ENCODE data around the gene CPNE6. TPM values are rescaled to one million over a fixed set of nuclear protein-coding genes. Genes with fewer than 3 reads are reported as not detected.
A peak's percentile ranks its signal among the peaks of the same experiment; 100 is the strongest.

Gene CPNE6
- total and polyA plus RNA-seq, 2 of the 13 experiments (the other 11 are each of a cell fraction or from before 2014, with no cell fraction given), result not detected

DNA sequence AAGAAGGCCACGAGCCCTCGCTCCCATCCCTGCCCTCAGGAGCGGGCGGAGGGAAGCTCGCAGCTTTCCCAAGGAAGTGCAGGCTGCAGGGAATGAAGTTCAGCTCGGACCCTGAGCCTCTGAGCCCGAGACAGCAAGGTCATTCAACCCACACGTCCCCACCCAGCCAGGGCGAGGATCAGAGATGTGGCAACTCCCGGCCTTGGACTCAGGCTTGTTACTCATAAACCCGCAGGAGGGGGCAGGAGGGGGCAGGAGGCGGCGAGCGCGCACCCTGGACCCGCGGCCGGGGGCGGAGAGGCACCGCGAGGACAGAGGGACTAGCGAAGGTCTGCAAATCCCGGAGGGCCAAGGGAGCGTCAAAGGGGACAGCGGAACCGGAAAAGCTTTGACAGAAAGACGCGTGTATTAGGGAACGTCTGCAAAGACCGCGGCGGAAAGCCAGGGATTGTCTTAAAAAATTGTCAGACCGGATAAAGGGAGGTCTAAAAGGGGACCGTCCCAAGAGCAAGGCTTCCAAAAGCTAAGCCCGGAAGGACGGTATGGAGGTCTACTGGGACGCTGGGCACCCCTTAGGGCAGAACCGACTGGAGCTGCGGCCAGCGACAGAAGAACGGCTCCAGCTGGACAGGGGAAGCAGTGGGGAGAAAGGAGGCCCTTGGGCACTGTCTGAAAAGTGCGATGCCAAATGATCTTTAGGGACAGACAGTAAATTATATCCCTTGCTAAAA, 42.6 kb downstream of the CPNE6 start (continued):
- 0 out of 2 replicates have a peak, but pooled peaks have one; percentile 46 for TF ChIP-seq ZNF12 (CRISPR knock-in tag; IDR thresholded peaks at IDR 0.05)
- no peak for TF ChIP-seq ZNF780A (CRISPR knock-in tag; IDR thresholded peaks at IDR 0.05)
- TF ChIP-seq MIXL1 (CRISPR knock-in tag; IDR thresholded peaks at IDR 0.05), result peak; percentile 100
- peak; percentile 76 for TF ChIP-seq YY1 (IDR thresholded peaks at IDR 0.05; ENCODE audit: insufficient read depth, insufficient replicate concordance, low read depth, low read length)
- peak; percentile 75 for TF ChIP-seq ATAD3A (CRISPR knock-in tag; IDR thresholded peaks at IDR 0.05)
- TF ChIP-seq, protein P1, sequence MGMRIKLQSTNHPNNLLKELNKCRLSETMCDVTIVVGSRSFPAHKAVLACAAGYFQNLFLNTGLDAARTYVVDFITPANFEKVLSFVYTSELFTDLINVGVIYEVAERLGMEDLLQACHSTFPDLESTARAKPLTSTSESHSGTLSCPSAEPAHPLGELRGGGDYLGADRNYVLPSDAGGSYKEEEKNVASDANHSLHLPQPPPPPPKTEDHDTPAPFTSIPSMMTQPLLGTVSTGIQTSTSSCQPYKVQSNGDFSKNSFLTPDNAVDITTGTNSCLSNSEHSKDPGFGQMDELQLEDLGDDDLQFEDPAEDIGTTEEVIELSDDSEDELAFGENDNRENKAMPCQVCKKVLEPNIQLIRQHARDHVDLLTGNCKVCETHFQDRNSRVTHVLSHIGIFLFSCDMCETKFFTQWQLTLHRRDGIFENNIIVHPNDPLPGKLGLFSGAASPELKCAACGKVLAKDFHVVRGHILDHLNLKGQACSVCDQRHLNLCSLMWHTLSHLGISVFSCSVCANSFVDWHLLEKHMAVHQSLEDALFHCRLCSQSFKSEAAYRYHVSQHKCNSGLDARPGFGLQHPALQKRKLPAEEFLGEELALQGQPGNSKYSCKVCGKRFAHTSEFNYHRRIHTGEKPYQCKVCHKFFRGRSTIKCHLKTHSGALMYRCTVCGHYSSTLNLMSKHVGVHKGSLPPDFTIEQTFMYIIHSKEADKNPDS (CRISPR knock-in tag; IDR thresholded peaks at IDR 0.05), result peak; percentile 99
- peak; percentile 89 for TF ChIP-seq TSC22D2 (CRISPR knock-in tag; IDR thresholded peaks at IDR 0.05; ENCODE audit: borderline replicate concordance)
- TF ChIP-seq, protein P2, sequence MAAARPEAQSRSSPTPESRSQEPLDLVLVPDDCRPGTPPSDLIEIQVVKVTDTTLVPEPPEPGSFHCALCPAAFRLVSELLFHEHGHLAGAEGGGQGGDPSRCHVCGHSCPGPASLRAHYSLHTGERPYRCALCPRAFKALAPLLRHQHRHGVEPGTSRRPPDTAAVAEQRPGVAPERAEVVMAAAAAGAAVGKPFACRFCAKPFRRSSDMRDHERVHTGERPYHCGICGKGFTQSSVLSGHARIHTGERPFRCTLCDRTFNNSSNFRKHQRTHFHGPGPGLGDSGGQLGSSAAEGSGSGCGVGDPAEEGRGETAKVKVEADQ (CRISPR knock-in tag; IDR thresholded peaks at IDR 0.05; ENCODE audit: borderline replicate concordance), result peak; percentile 97
- TF ChIP-seq EEA1 (CRISPR knock-in tag; IDR thresholded peaks at IDR 0.05; ENCODE audit: borderline replicate concordance), result peak; percentile 92
- TF ChIP-seq PRPF4 (IDR thresholded peaks at IDR 0.05; ENCODE audit: low read depth, low read length, poor library complexity, severe bottlenecking), result peak; percentile 26
- peak; percentile 99 for TF ChIP-seq RCOR2 (CRISPR knock-in tag; IDR thresholded peaks at IDR 0.05)
- no peak for TF ChIP-seq PTBP1 (IDR thresholded peaks at IDR 0.05; ENCODE audit: low read depth, low read length, poor library complexity, severe bottlenecking)
- peak; percentile 62 for TF ChIP-seq ZKSCAN1 (IDR thresholded peaks at IDR 0.05; ENCODE audit: low read length)
- TF ChIP-seq ZMAT3 (CRISPR knock-in tag; conservative IDR thresholded peaks at IDR 0.05), result peak; percentile 99
- peak; percentile 82; the same call in 1 of the 2 replicates for TF ChIP-seq ZNF317 (CRISPR knock-in tag; IDR thresholded peaks at IDR 0.05)
- TF ChIP-seq TRIM22 (IDR thresholded peaks at IDR 0.05), result no peak
- TF ChIP-seq BCL6 (CRISPR knock-in tag; IDR thresholded peaks at IDR 0.05), result peak; percentile 93
- peak; percentile 23; the same call in 1 of the 2 replicates for TF ChIP-seq HCFC1 (IDR thresholded peaks at IDR 0.05; ENCODE audit: low read depth, low read length)
- TF ChIP-seq, protein P3, sequence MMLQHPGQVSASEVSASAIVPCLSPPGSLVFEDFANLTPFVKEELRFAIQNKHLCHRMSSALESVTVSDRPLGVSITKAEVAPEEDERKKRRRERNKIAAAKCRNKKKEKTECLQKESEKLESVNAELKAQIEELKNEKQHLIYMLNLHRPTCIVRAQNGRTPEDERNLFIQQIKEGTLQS (CRISPR knock-in tag; IDR thresholded peaks at IDR 0.05), result peak; percentile 83
- TF ChIP-seq ZNF580 (CRISPR knock-in tag; IDR thresholded peaks at IDR 0.05; ENCODE audit: borderline replicate concordance, low read depth), result peak; percentile 99
- peak; percentile 79 for TF ChIP-seq ZNF280D (CRISPR knock-in tag; IDR thresholded peaks at IDR 0.05)
- peak; percentile 89; the same call in 1 of the 2 replicates for TF ChIP-seq ARHGAP35 (CRISPR knock-in tag; IDR thresholded peaks at IDR 0.05; ENCODE audit: borderline replicate concordance)

Measured in HepG2 (cell line).